Measurements from ENCODE around the gene RTTN. TPM values are rescaled to one million over a fixed set of nuclear protein-coding genes. Genes with fewer than 3 reads are reported as not detected.

Gene RTTN
- total and polyA plus RNA-seq, 9 of the 15 experiments (the other 6 are each of a cell fraction or from before 2014, with no cell fraction given), result 3.1 to 18.3 (median 10.6) TPM

GRCh38 chr18:70235478-70235877, 30.0 kb upstream of the RTTN start:
- BruUV-seq (replicated peaks), result no TSS peak

More at GRCh38 chr18:70235478-70235877, 30.0 kb upstream of the RTTN start:
- H3K36me3 ChIP-seq (ENCODE audit: control insufficient read depth, insufficient read depth, low read length), result no peaks in the 10 kb centered on the region
- H3K9ac ChIP-seq (ENCODE audit: insufficient read depth in 1 of 2, low read depth in 2 of 2, low read length in 2 of 2), result no peak overlapping the region
- H4K20me1 ChIP-seq (replicated peaks; ENCODE audit: control insufficient read depth, insufficient read depth, low read length), result no peaks in the 10 kb centered on the region
- DNase-seq (ENCODE audit: extremely low read depth in 1 of 4, low spot score in 3 of 4) (no peak), ATAC-seq (no peak), FAIRE-seq (no peak)
- H3K9me3 ChIP-seq (replicated peaks; ENCODE audit: control insufficient read depth, insufficient read depth, low read depth, low read length), result no peaks in the 10 kb centered on the region
- in situ Hi-C loops (cut with MboI), result no loop called here
- peaks cover 0 to 11% of the 10 kb centered on the region in 2 experiments; a peak in 1 of 5 replicates for H3K27me3 ChIP-seq (ENCODE audit: control insufficient read depth in 2 of 2, insufficient read depth in 2 of 2, low read length in 2 of 2)
- intact Hi-C loops (cut with micrococcal nuclease), result no loop called here
- CTCF ChIA-PET (ENCODE audit: low intra/inter-chr PET ratio), result no interaction called here
- no peak overlapping the region for H3K4me2 ChIP-seq (ENCODE audit: insufficient read depth, low read length)
- no peak overlapping the region for H3K27ac ChIP-seq (ENCODE audit: extremely low read depth, low read depth, low read length)
- 8% methylated on average over 5 of the region's 5 CpGs for WGBS (ENCODE audit: insufficient coverage, low coverage, missing lambda C conversion rate)
- H2AFZ ChIP-seq (ENCODE audit: low read depth, low read length), result no peak overlapping the region
- no peaks in the 10 kb centered on the region; a peak in 1 of 5 replicates for H3K4me1 ChIP-seq (replicated peaks in 1 of 2; ENCODE audit: control insufficient read depth in 2 of 2, insufficient read depth in 2 of 2, low read length in 2 of 2)
- no peaks in the 10 kb centered on the region for H3K79me2 ChIP-seq (ENCODE audit: control insufficient read depth, insufficient read depth, low read length)
- H3K9me1 ChIP-seq (ENCODE audit: control insufficient read depth, insufficient read depth, low read length), result no peaks in the 10 kb centered on the region
- no peak overlapping the region for H3K4me3 ChIP-seq
- no peak for TF ChIP-seq GTF3C2 (IDR thresholded peaks at IDR 0.05; ENCODE audit: borderline replicate concordance, extremely low read depth, insufficient read length)
- no peak for TF ChIP-seq E2F6 (IDR thresholded peaks at IDR 0.05; ENCODE audit: borderline replicate concordance in 1 of 2, extremely low read depth in 1 of 2, insufficient read depth in 1 of 2, insufficient read length in 1 of 2, low read depth in 1 of 2, low read length in 1 of 2, poor library complexity in 1 of 2, severe bottlenecking in 1 of 2)
- no peak for TF ChIP-seq SOX6 (IDR thresholded peaks at IDR 0.05)
- TF ChIP-seq ZNF23 (CRISPR knock-in tag; IDR thresholded peaks at IDR 0.05), result no peak
- POLR2A ChIA-PET, result no interaction called here
